Globus pallidus (tissue), 1 donor: ENCODE measurements around the gene PSMF1.
A peak's percentile ranks its signal among the peaks of the same experiment; 100 is the strongest.

Experiments used
- DNase-seq: peaks from one replicate; pipeline ENCODE4 v3.0.0-alpha.2; 2015; ENCODE audit warnings: low spot score

The PSMF1 gene

GRCh38 chr20:1190847-1191246 lies 72.4 kb downstream of the PSMF1 start:
- DNase-seq = no peak

- no peak for DNase-seq
Observed at GRCh38 chr20:1191299-1191698, 72.9 kb downstream of the PSMF1 start.

- DNase-seq = no peak
Observed at GRCh38 chr20:1195226-1195625, 76.8 kb downstream of the PSMF1 start.

- DNase-seq = no peak
Observed at GRCh38 chr20:1196634-1197033, 78.2 kb downstream of the PSMF1 start.

GRCh38 chr20:1197801-1198200 lies 79.4 kb downstream of the PSMF1 start:
- no peak for DNase-seq

- DNase-seq = no peak
Observed at GRCh38 chr20:1198751-1199150, 80.3 kb downstream of the PSMF1 start.

- DNase-seq = no peak
Observed at GRCh38 chr20:1199212-1199873, 80.9 kb downstream of the PSMF1 start.

GRCh38 chr20:1199964-1200363 lies 81.6 kb downstream of the PSMF1 start:
- no peak for DNase-seq

- DNase-seq = no peak
Observed at GRCh38 chr20:1202762-1203504, 84.5 kb downstream of the PSMF1 start, which contains the start of gene C20orf202. Gene C20orf202 (plus strand): TSS chr20:1203454. CDS start chr20:1203586, 132 bp downstream.

- no peak for DNase-seq
Observed at GRCh38 chr20:1203630-1204029, 85.2 kb downstream of the PSMF1 start.

- no peak for DNase-seq
Observed at GRCh38 chr20:1204113-1204512, 85.7 kb downstream of the PSMF1 start.

GRCh38 chr20:1204576-1204975 lies 86.2 kb downstream of the PSMF1 start:
- no peak for DNase-seq

GRCh38 chr20:1205802-1206201 lies 87.4 kb downstream of the PSMF1 start:
- DNase-seq = no peak

GRCh38 chr20:1206366-1207148 lies 88.2 kb downstream of the PSMF1 start:
- DNase-seq = no peak

GRCh38 chr20:1207293-1207878 lies 89.0 kb downstream of the PSMF1 start:
- no peak for DNase-seq

GRCh38 chr20:1209447-1210387 lies 91.3 kb downstream of the PSMF1 start:
- no peak for DNase-seq

GRCh38 chr20:1210501-1210900 lies 92.1 kb downstream of the PSMF1 start:
- no peak for DNase-seq

- DNase-seq = no peak
Observed at GRCh38 chr20:1212023-1212422, 93.6 kb downstream of the PSMF1 start.

- peak; percentile 49 for DNase-seq
Observed at GRCh38 chr20:1212607-1213396, 94.4 kb downstream of the PSMF1 start.

- no peak for DNase-seq
Observed at GRCh38 chr20:1214838-1215261, 96.4 kb downstream of the PSMF1 start.
